ENCODE measurements around the gene NTF3. TPM values are rescaled to one million over a fixed set of nuclear protein-coding genes. Genes with fewer than 3 reads are reported as not detected.
A peak's percentile ranks its signal among the peaks of the same experiment; 100 is the strongest.

The NTF3 gene
- total and polyA plus RNA-seq, 10 donors, result 0.72 to 5.8 (median 2.7) TPM; not detected in 1

- no peaks in the 10 kb centered on the region for H3K9me3 ChIP-seq
- 77 to 93% (median 88%) methylated on average over 1 of the region's 1 CpG for WGBS, 5 donors
These were observed 30.1 kb downstream of the NTF3 start for GRCh38 chr12:5461966-5462365.

DNA sequence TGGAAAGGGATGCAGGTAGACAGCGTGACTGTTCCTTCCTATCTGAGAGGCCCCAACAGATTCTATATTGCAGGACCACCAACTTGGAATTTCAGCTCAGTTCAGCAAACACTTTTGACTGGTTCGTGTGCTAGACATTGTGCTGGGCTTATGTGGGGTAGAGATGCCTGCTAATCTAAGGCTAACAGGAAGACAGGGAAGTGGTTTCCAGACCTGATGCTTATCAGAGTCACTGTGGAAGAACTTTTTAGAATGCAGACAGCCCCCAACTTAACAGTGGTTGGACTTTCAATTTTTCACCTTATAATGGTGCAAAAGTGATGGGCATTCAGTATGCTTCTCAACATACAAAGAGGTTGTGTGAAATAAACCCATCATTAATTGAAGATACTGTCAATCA lies 32.2 kb downstream of the NTF3 start:
- H3K27me3 ChIP-seq (replicated peaks in 1 of 7), result peaks cover 0 to 9% (median 0%) of the 10 kb centered on the region in 7 donors
- no peak overlapping the region for H3K27ac ChIP-seq
- DNase-seq, result no peak
- no peaks in the 10 kb centered on the region for H3K4me1 ChIP-seq
- H3K4me3 ChIP-seq, result no peak overlapping the region
- no peaks in the 10 kb centered on the region for H3K9me3 ChIP-seq
- intact Hi-C loops (cut with DNase I; ENCODE audit: low total_unique reads), result no loop called here
- H3K36me3 ChIP-seq, result no peaks in the 10 kb centered on the region
- TF ChIP-seq POLR2AphosphoS5 (IDR thresholded peaks at IDR 0.05), result no peak
- TF ChIP-seq, protein P1, sequence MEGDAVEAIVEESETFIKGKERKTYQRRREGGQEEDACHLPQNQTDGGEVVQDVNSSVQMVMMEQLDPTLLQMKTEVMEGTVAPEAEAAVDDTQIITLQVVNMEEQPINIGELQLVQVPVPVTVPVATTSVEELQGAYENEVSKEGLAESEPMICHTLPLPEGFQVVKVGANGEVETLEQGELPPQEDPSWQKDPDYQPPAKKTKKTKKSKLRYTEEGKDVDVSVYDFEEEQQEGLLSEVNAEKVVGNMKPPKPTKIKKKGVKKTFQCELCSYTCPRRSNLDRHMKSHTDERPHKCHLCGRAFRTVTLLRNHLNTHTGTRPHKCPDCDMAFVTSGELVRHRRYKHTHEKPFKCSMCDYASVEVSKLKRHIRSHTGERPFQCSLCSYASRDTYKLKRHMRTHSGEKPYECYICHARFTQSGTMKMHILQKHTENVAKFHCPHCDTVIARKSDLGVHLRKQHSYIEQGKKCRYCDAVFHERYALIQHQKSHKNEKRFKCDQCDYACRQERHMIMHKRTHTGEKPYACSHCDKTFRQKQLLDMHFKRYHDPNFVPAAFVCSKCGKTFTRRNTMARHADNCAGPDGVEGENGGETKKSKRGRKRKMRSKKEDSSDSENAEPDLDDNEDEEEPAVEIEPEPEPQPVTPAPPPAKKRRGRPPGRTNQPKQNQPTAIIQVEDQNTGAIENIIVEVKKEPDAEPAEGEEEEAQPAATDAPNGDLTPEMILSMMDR (IDR thresholded peaks at IDR 0.05 in 8 of 11, conservative IDR thresholded peaks at IDR 0.05 in 3 of 11), result no peak
- TF ChIP-seq POLR2A (IDR thresholded peaks at IDR 0.05), result no peak
- 22 to 51% (median 33%) methylated on average over 2 of the region's 2 CpGs for WGBS, 5 donors

More at GRCh38 chr12:5461966-5462365, 30.1 kb downstream of the NTF3 start:
- Histone ChIP-seq H3K4me3 (no peak overlapping the region), H3K4me1 (peaks cover 3 to 6% (median 3%) of the 10 kb centered on the region in 6 donors), H3K27me3 (replicated peaks in 1 of 7) (no peaks in the 10 kb centered on the region), H3K36me3 (no peaks in the 10 kb centered on the region), H3K27ac (no peak overlapping the region)
- intact Hi-C loops (cut with DNase I; ENCODE audit: low total_unique reads), result no loop called here
- DNase-seq, result no peak
- TF ChIP-seq POLR2AphosphoS5 (IDR thresholded peaks at IDR 0.05) (no peak), POLR2A (IDR thresholded peaks at IDR 0.05) (no peak)
- TF ChIP-seq, protein P1 (IDR thresholded peaks at IDR 0.05 in 8 of 11, conservative IDR thresholded peaks at IDR 0.05 in 3 of 11), result no peak

- H3K4me1 ChIP-seq, result no peaks in the 10 kb centered on the region
- no peak overlapping the region for H3K4me3 ChIP-seq
- no peaks in the 10 kb centered on the region for H3K36me3 ChIP-seq
- H3K27me3 ChIP-seq (replicated peaks in 1 of 7), result peaks cover 0 to 9% (median 0%) of the 10 kb centered on the region in 7 donors
- no peak overlapping the region for H3K27ac ChIP-seq
- H3K9me3 ChIP-seq, result no peaks in the 10 kb centered on the region
- TF ChIP-seq POLR2A (IDR thresholded peaks at IDR 0.05) (no peak), POLR2AphosphoS5 (IDR thresholded peaks at IDR 0.05) (no peak)
- TF ChIP-seq, protein P1 (IDR thresholded peaks at IDR 0.05 in 8 of 11, conservative IDR thresholded peaks at IDR 0.05 in 3 of 11), result no peak
- DNase-seq, result no peak
- WGBS, 5 donors, result 86 to 93% (median 88%) methylated on average over 6 of the region's 6 CpGs
- intact Hi-C loops (cut with DNase I; ENCODE audit: low total_unique reads), result no loop called here
These were observed 33.5 kb downstream of the NTF3 start for GRCh38 chr12:5465384-5465783.

- Histone ChIP-seq H3K36me3 (no peaks in the 10 kb centered on the region), H3K27me3 (replicated peaks in 1 of 7) (peaks cover 0 to 9% (median 0%) of the 10 kb centered on the region in 7 donors), H3K4me3 (no peak overlapping the region), H3K4me1 (no peaks in the 10 kb centered on the region), H3K27ac (peak overlapping the region in 2 of 8 donors; percentile 28), H3K9me3 (no peaks in the 10 kb centered on the region)
- WGBS, 5 donors, result 21 to 31% (median 24%) methylated on average over 5 of the region's 5 CpGs
- TF ChIP-seq, protein P1 (IDR thresholded peaks at IDR 0.05 in 8 of 11, conservative IDR thresholded peaks at IDR 0.05 in 3 of 11), result no peak
- TF ChIP-seq POLR2AphosphoS5 (IDR thresholded peaks at IDR 0.05) (no peak), POLR2A (IDR thresholded peaks at IDR 0.05) (no peak)
- DNase-seq, result no peak
- intact Hi-C loops (cut with DNase I; ENCODE audit: low total_unique reads), result no loop called here
These were observed 34.6 kb downstream of the NTF3 start for GRCh38 chr12:5466521-5466960.

Data from spleen (tissue), 11 donors.